NCI-H1694 treated with DMSO at 0.1 percent for 48 hours (cell line): ENCODE measurements around the gene BBS1.
A peak's percentile ranks its signal among the peaks of the same experiment; 100 is the strongest.
"Not testable (repeated sequence)": the region's sequence is repeated elsewhere in the genome, so short reads cannot be mapped to it uniquely, and the experiment has no call there.

Experiments used
- DNase-seq: peaks from one replicate; lab custom pipeline; 2025; lab: John Stamatoyannopoulos, UW

Gene BBS1

DNA sequence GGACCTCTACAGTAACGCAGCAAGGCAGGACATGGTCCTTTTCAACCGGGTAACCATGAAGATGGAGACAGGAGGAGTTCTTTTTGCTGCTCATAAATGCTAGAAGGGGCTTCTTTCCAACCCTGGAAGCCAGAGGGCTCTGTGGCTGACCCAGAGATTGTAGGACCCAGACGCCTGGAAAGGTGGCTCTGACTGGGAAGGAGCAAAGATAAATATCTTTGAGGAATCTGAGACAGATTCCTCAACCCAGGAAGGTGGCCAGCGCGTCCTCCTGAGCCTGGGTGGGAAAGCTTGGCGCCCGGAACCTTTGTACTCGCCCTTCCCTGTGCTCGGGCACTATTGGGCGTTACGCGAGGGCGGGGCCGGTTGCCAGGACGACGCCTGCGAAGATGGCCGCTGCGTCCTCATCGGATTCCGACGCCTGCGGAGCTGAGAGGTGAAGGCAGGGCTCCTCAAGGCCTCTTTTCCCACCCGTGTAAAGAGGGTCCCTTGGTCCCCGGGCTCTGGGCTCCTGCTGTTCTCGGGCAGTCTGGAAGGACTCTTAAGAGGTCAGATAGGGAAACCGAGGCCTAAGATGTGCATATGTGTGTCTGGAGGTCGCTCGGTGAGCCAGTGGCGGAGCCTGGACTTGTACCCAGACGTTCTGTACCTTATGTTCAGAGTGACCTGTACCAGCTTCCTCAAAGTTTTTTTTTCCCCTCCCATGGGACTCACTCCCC is at the start of gene BBS1:
Gene BBS1, plus strand, starts transcription at position 365 of the 719 bp plus-strand sequence. Its CDS starts 25 bp downstream, at position 390.
- DNase-seq, result peak; percentile 35

DNA sequence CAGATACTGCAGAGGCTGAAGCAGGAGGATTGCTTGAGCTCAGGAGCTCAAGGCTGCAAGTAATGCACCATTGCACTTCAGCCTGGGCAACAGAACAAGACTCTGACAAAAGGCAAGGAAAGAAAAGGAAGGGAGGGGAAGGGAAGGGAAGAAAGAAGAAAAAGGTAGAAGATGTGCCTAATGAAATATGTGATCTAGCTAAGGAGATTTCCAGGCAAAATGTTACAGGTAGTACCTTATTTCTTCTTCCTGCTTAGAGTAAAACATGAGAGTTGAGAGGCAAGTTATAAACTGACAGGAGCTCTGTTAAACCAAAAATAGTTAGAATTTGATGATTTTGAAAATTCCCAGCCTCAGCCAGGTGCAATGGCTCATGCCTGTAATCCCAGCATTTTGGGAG is 48.4 kb upstream of the BBS1 start:
- DNase-seq, result no peak

DNA sequence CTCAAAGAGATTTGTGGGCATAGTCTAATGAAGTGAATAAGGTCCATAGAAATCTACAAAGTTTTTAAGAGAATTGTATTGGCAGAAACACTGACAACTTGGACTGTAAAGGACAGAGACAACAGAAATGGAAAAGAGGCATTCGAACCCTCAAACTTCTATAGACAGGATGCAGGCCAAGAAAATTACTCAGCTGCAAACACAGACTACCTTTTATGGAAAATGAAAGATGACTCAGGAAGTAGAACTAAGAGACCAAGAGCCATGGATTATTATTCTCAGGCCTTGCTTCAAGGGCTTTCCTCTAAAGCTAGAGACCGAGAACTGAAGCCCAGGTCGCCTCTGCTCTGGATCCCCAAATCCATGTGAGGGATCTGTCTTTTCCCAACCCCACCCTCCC is 47.5 kb upstream of the BBS1 start:
- DNase-seq, result no peak

DNA sequence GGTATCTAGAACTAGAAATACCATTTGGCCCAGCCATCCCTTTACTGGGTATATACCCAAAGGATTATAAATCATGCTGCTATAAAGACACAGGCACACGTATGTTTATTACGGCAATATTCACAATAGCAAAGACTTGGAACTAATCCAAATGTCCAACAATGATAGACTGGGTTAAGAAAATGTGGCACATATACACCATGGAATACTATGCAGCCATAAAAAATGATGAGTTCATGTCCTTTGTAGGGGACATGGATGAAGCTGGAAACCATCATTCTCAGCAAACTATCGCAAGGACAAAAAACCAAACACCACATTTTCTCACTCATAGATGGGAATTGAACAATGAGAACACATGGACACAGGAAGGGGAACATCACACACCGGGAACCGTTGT is 46.3 kb upstream of the BBS1 start:
- DNase-seq, result not testable (repeated sequence)

DNA sequence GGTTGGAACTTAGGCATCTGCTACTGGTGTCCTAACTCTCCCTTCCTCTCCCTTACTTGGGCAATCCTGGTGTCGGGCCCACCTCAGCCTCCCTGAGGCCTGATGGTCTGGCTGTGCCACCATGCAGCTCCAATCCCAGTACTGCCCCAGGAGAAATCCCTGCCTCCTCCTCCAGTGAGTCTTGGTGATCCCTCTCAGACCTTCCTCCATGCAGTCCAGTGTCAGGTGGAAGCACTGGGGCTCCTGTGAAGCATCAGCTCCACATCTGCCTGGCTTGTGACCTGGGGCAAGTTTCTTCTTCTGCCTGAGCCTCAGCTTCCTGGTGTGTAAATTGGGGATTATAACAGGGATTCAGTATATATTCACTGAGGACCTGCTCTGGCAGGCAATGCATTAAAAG is 45.5 kb upstream of the BBS1 start:
- no peak for DNase-seq

DNA sequence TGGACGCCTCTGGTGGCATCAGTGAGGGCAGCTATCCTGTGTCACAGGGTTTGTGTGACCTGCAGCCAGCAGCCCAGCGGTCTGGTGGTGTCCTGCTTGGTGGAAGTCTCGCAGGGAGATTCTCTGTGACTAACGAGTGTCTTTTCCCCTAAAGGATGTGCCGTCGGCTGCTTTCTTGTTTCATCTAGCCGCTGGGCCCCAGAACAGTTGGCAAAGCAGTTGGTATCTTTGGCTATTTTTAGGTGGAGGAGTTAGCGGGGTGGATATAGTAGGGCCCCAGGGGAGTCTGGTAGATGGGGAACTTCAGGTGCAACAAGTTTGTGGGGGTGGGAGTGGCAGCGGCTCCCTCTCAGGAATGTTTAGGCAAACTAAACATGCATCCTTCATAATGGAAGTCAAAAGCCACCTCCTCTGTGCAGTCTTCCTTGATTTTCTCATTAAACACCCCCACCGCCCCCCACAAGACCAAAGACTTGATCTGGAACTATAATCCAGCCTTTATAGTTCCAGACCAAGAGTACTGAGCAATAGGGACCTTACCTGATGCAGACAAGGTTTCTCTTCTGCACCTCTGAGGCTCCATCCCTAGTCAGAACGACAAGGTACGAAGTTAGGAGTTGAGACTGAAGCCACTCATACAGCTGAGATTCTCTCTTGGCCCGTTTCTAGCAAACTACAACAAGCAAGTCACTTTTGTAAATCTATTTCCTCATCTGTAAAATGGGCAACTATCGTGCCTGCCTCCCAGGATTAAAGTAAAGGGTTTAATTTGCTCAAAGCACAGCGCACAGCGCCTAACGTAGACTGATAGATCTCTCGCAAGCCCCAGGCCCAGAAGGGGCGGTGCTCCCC is 44.8 kb upstream of the BBS1 start:
- no peak for DNase-seq

DNA sequence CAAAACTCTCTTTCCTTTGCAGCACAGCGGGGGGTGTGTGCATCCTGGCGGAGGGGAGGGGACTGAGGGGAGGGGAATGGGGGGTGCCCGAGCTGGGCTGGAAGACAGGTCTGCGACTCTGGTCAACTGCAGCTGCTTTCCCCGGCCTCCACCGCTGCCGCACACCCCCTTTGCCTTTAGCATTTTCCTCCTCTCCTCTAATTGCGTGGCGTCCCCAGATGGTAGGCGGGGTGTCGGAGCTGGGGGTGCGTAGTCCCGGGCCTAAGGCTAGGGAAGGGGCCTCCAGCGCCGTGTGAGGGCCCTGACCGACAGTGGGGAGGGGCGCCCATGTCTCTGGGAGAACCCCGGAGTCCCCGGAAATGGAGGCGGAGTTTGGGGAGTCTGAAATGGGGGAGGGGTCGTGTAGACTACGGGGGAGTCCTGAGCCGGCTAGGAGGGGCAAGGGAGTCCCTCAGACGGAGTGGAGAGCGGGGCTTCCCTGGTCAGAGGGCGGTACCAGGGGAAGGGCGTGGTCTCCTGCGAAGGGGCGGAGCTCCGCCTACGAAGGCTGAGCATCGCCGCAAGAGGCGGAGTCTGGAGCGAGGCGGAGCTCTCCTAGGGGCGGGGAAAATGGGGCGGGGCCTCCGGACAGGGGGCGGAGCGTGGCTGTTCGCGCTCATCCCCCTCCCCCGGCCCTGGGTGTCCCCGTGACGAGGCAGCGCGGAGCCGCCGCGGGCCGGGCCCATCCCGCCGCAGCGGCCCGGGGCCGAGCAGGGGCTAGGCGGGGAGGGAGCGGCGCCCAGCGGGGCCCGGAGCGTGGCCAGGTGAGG is 44.0 kb upstream of the BBS1 start, which contains the start of gene PELI3:
Gene PELI3, plus strand, starts transcription at position 681 of the 809 bp plus-strand sequence. CDS start 1,224 bp downstream, outside the sequence.
- peak; percentile 64 for DNase-seq

DNA sequence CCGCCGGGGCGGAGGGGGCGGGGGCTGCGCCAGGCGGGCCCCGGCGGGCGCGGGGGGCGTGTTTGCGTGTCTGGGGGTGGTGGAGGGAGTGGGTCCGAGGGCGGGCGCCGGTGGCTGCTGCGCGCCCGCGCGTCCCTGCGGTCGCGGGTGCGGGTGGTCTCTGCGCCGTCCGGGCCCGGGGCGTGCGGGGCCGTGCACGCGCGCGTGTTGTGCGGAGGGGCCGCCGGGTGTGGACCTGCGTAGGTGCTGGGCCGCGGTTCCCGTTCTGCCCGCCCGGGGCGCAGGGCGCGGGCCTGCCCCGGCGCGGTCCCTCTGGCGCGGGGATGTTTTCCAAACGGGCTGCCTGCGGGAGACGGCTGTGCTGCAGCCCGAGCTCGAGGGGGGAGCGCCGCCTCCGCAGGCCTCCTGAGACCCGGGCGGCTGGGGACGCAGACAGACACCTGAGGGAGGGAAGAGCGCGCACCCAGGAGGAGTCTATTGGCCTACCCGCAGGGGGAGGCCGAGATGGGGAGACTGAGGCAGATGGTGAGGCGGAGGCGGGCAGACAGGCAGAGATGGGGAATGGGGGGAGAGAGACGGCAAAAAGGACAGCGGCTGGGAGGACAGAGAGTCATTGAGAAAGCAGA is 43.3 kb upstream of the BBS1 start:
- DNase-seq, result no peak

DNA sequence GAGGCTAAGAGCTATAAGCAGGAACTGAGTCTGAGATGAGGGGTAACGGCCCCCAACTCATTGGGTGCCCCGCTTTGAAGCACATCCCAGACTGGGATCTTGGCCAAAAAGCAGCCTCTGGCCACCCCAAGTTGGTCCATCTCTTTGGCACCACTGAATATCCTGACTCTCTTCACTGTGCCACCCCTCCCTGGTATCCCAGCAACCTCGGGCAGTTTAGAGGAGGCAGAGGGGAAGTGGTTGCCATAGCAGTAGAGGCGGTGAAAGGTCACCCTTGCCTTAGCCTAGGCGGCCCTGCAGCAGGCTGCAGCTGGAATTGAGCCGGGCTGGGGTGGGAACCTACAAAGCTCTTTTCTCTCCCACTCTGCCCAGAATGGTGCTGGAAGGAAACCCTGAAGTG is 42.7 kb upstream of the BBS1 start:
- DNase-seq, result no peak

DNA sequence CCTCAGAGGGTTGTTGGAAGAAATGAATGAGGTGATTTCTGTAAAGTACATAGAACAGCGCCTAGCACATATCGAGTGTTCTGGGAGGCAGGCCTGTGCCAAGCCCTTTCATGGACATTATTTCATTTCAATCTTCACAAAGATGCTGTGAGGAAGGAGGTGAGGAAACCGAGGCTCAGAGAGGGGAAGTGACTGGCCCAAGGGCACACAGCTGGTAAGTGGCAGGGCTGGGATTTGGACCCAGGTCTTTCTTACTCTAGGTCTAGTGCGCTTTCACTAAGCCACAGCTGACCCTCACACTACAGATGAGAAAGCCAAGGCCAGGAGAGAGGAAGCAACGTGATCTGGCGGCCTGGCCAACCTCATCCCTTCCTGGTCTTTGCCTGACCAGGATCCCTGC is 41.7 kb upstream of the BBS1 start:
- DNase-seq, result no peak

DNA sequence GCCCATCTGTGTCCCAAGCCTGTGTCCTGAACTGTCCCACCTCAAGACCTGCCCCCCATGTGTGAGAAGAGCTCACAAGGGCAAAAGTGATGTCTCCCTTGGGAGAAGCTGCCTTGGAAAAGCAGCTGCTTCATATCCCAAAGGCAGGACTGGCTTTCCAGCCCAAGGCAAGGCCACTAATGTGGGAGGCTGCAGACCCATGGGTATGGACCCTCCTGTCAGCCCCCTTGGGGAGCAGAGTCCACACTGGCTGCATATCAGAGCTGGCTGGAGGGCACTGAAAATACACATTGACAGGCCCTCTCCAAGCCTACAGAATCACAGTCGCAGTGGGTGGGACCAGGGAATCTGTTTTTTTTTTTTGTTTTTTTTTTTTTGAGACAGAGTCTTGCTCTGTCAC is 41.0 kb upstream of the BBS1 start:
- DNase-seq, result no peak

DNA sequence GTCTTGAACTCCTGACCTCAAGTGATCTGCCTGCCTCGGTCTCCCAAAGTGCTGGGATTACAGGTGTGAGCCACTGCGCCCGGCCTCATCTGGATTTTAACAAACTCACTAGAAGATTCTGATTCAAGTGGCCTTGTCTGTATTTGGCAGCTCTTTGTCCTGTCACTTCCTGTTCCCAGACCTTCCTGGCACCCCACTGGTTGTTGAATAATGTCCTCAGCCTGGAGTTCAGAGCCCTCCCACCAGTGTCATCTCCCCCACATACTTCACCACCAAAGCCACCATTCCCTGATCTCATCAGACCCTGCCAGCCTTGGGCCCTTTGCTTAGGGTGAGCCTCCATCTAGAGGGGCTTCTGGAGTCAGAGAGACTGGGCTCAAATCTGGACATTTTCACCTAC is 40.4 kb upstream of the BBS1 start:
- no peak for DNase-seq

DNA sequence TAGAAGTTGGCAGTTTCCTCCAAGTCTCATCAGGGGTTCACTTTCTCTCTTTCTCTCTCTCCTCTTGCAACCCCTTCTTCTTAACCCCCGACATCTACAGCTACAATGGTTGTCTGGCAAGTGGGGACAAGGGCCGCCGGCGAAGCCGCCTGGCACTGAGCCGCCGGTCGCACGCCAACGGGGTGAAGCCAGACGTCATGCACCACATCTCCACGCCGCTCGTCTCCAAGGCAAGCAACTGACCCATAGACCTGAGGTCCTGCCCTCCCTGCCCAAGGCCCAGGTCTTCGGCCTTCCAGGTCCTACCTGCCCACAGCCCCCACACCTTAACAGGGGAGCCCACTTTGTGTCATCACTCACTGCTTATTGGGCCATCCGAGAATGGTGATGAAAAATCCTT is 39.3 kb upstream of the BBS1 start:
- DNase-seq, result no peak

DNA sequence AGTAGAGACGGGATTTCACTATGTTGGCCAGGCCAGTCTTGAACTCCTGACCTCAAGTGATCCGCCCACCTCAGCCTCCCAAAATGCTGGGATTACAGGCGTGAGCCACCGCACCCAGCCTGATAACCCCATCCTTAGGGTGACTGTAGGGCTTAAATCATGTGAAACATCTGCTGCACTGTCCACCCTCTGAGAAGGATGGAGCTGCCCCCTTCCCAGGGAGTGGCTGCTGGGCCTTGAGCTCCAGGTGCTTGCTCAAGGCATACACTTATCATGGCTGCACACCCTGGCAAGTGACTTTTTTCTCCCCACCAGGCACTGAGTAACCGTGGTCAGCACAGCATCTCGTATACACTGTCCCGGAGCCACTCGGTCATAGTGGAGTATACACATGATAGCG is 38.4 kb upstream of the BBS1 start:
- no peak for DNase-seq

DNA sequence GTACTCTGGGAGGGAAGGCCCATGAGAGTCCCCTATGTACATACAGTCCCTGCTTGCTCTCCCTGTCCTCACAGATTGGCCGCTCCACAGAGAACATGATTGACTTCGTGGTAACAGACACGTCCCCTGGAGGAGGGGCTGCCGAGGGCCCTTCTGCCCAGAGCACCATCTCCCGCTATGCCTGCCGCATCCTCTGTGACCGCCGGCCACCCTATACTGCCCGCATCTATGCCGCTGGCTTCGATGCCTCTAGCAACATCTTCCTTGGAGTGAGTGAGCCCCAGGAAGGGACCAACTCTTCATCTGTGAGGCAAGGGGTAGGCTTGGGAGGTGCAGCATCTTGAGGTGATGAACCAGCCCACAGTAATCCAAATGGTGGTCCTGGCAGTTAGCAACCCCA is 37.3 kb upstream of the BBS1 start:
- no peak for DNase-seq

DNA sequence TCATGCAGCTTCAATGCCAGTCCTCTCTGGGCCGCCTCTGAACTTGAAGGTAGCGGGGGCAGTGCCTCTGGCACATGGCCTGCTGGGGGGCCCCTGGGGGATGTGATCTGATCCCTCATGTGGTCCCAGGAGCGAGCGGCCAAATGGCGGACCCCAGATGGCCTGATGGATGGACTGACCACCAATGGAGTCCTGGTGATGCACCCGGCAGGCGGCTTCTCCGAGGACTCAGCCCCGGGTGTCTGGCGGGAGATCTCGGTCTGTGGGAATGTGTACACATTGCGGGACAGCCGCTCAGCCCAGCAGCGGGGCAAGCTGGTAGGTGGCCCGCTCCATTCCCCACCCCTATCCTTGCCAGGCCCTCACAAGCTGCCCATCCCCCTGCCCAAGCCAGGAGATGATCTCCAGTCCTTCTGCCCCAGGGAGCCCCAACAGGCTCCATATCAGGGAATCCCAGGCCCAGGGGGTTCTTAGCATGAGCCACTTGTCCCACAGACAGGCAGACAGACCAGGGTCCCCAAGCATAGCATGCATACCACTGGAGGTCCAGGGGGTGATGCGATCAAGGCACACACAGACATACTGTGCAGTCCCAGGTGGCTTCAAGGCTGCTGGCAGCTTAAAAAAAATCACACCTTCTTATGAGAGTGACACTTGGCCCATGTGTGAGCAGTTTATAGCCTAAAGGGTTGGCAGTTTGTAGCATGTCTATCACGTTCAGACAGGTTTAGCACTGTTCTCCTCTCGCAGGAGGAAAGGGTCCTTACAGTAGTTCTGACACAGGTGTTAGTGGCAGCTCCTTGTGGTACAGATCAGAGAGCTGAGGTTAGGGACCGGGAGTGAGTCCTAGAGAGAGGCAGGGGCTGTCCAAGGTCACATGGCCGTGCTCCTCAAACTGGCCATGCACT is 36.6 kb upstream of the BBS1 start:
- no peak for DNase-seq

DNA sequence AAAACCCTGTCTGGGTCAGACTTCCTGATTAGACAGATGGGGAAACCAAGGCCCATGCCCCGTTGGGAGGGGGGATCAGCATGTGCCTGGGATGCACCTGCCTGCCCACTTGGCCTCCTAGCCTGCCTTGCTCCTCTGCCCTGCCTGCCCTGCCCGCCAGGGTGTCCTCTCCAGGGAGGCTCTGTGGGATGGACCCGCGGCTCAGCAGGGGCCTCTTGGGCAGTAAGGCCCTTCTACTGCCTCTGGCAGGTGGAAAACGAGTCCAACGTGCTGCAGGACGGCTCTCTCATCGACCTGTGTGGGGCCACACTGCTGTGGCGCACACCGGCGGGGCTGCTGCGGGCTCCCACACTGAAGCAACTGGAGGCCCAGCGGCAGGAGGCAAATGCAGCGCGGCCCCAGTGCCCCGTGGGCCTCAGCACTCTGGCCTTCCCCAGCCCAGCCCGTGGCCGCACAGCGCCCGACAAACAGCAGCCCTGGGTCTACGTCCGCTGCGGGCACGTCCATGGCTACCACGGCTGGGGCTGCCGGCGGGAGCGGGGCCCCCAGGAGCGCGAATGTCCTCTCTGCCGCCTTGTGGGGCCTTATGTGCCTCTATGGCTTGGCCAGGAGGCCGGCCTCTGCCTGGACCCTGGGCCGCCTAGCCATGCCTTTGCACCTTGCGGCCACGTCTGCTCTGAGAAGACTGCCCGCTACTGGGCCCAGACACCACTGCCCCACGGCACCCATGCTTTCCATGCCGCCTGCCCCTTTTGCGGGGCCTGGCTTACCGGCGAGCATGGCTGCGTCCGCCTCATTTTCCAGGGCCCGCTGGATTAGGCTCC is 34.9 kb upstream of the BBS1 start:
- DNase-seq, result no peak

DNA sequence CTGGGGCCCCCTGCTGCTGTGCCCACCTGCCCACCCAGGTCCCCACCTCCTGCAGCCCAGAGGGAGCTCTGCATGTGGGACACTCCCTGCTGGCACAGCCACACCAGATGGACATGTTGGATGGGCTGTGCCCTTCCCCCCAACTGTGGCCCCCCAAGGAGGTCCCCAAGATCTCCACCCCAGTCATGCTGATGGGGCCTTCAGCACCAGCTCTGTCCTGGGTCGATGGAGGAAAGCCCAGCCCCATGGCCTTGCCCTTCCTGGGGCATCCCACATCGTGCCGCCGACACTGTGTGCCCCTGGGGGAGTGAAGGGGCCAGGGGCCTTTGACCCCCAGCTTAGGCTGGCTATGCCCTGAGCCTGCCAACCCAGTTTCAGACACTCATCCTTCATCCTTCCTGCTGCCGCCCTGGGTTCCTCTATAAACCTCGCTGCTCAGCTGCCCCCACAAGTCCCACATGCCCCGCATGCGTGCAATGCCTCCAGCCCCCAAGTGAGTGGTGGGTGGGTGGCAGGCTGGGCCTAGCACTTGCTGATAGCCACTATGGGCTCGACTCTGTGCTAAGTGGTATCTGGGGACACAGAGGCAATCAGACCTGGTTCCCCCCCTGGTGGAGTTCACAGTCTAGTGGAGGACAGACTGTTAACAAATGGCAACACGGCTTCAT is 34.1 kb upstream of the BBS1 start:
- no peak for DNase-seq

DNA sequence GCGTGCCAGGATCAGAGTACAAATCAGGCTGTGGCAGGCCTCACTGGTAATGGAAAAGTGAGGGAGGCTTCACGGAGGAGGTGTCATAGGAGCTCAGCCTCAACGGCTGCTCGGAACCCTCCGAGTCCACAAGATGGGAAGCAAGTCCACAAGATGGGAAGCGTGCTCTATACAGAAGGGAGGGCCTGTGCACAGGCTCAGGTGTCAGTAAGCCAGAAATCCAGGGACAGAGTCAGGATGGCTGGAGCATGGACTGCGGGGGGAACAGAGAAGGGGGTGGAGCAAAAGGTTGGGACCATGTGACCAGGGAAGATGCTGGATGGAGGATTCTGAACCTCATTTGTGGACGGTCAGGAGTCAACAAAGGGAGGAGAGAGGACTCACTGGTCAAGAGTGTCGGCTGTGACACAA is 33.6 kb upstream of the BBS1 start:
- no peak for DNase-seq
